RWPE2 (cell line): ENCODE data around the gene BEST2.
A peak's percentile ranks its signal among the peaks of the same experiment; 100 is the strongest.

Experiments used
- ATAC-seq: fragments of 200-7000 bp; cut with Tn5 transposase; 3 replicates; pipeline ENCODE4 v1.9.1; 2021; ENCODE audit warnings: low read depth
- DNase-seq: peaks from one replicate; pipeline ENCODE4 v3.0.0-alpha.2; 2020; ENCODE audit warnings: low spot score
- H3K27ac ChIP-seq: fragments of 450-650 bp; 2 replicates; pipeline ENCODE4 v1.5.1; 2017; ENCODE audit warnings: mild to moderate bottlenecking; ENCODE audit not compliant: poor library complexity, severe bottlenecking
- H3K27me3 ChIP-seq: fragments of 250-450 bp; sonication (Bioruptor Pico); 2 replicates; pipeline ENCODE4 v1.5.1; 2021; ENCODE audit warnings: mild to moderate bottlenecking, moderate library complexity; ENCODE audit not compliant: insufficient read depth, poor library complexity, severe bottlenecking
- H3K36me3 ChIP-seq: fragments of 250-450 bp; sonication (Bioruptor Pico); 2 replicates; pipeline ENCODE4 v1.5.1; 2020; ENCODE audit warnings: low read depth, mild to moderate bottlenecking, moderate library complexity
- H3K4me1 ChIP-seq: fragments of 250-450 bp; sonication (Bioruptor Pico); 2 replicates; pipeline ENCODE4 v1.5.1; 2021; ENCODE audit warnings: mild to moderate bottlenecking, moderate library complexity; ENCODE audit not compliant: insufficient read depth, poor library complexity, severe bottlenecking
- H3K4me3 ChIP-seq: fragments of 250-450 bp; sonication (Bioruptor Pico); 2 replicates; pipeline ENCODE4 v1.5.1; 2021; ENCODE audit warnings: mild to moderate bottlenecking, moderate library complexity; ENCODE audit not compliant: severe bottlenecking
- H3K9me3 ChIP-seq: fragments of 250-450 bp; sonication (Bioruptor Pico); 2 replicates; pipeline ENCODE4 v1.5.1; 2021; ENCODE audit warnings: mild to moderate bottlenecking, moderate library complexity; ENCODE audit not compliant: severe bottlenecking
- TF ChIP-seq, protein P1 (sequence below): fragments of 450-650 bp; IDR thresholded peaks from one replicate; pipeline ENCODE4 v1.5.1; 2017; ENCODE audit warnings: mild to moderate bottlenecking, moderate library complexity; ENCODE audit not compliant: poor library complexity, severe bottlenecking

Gene BEST2

GRCh38 chr19:12727745-12728433 lies 23.7 kb upstream of the BEST2 start:
- TF ChIP-seq, protein P1, sequence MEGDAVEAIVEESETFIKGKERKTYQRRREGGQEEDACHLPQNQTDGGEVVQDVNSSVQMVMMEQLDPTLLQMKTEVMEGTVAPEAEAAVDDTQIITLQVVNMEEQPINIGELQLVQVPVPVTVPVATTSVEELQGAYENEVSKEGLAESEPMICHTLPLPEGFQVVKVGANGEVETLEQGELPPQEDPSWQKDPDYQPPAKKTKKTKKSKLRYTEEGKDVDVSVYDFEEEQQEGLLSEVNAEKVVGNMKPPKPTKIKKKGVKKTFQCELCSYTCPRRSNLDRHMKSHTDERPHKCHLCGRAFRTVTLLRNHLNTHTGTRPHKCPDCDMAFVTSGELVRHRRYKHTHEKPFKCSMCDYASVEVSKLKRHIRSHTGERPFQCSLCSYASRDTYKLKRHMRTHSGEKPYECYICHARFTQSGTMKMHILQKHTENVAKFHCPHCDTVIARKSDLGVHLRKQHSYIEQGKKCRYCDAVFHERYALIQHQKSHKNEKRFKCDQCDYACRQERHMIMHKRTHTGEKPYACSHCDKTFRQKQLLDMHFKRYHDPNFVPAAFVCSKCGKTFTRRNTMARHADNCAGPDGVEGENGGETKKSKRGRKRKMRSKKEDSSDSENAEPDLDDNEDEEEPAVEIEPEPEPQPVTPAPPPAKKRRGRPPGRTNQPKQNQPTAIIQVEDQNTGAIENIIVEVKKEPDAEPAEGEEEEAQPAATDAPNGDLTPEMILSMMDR = no peak
- Histone ChIP-seq H3K4me1 (no peaks in the 10 kb centered on the region), H3K27me3 (no peaks in the 10 kb centered on the region), H3K9me3 (no peaks in the 10 kb centered on the region), H3K4me3 (no peak overlapping the region), H3K36me3 (peaks cover 25% of the 10 kb centered on the region), H3K27ac (no peak overlapping the region)
- no peak for DNase-seq
- ATAC-seq = no peak

DNA sequence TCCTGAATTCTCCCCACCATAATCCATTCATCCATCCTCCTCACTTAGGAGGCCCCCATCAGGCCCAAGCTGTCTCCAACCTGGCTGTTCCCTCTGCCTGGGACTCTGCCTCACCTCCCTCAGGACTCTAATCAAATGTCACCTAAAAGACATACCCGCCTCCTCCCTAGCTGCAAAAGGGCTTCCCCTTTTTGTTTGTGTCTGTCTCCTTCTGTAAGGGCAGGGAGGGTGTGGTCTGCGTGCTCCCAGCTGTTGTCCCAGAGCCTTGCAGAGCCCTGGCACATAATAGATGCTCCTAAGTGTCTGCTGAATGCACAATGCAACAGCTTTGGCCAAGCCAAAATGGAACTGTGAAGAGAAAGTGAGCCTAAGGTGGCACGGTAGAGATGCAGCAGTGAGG lies 21.5 kb upstream of the BEST2 start:
- Histone ChIP-seq H3K4me1 (no peaks in the 10 kb centered on the region), H3K36me3 (peaks cover 28% of the 10 kb centered on the region), H3K27ac (no peak overlapping the region), H3K27me3 (no peaks in the 10 kb centered on the region), H3K4me3 (no peak overlapping the region), H3K9me3 (no peaks in the 10 kb centered on the region)
- no peak for DNase-seq
- TF ChIP-seq, protein P1 = no peak
- no peak for ATAC-seq

DNA sequence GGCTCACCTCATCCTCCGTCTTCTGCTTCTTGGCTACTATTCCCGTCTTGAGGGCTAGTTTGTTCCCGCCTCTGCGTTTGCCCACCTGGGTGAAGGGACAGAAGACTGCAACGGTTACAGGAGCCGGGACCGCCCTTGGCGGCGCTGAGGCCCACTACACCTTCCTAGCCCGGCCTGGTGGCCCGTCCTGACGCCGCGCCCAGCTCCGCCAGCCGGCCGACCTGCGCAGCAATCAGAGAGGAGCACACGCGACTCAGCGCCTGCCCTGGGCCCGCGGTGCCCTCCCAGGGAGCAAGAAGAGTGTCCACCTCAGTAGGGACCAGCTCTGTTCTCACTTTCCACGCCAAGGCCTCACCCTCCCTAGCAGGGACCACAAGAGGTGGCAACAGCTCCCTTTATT lies 20.3 kb upstream of the BEST2 start:
- Histone ChIP-seq H3K4me3 (no peak overlapping the region), H3K9me3 (no peaks in the 10 kb centered on the region)
- TF ChIP-seq, protein P1 = no peak

GRCh38 chr19:12733369-12734214 lies 18.0 kb upstream of the BEST2 start:
- TF ChIP-seq, protein P1 = peak; percentile 60
- Histone ChIP-seq H3K36me3 (peaks cover 31% of the 10 kb centered on the region), H3K27me3 (no peaks in the 10 kb centered on the region), H3K4me3 (peak overlapping the region; percentile 88), H3K27ac (peak overlapping the region; percentile 74), H3K9me3 (no peaks in the 10 kb centered on the region), H3K4me1 (peaks cover 3% of the 10 kb centered on the region)
- DNase-seq (no peak), ATAC-seq (no peak)

More for the DNA sequence above, 20.3 kb upstream of the BEST2 start:
- ATAC-seq (no peak), DNase-seq (no peak)
- Histone ChIP-seq H3K27me3 (no peaks in the 10 kb centered on the region), H3K27ac (no peak overlapping the region), H3K4me1 (peaks cover 2% of the 10 kb centered on the region), H3K36me3 (peaks cover 28% of the 10 kb centered on the region)
